Liver (tissue), 9 donors: Measurements from ENCODE around the gene CDC42BPA. TPM values are rescaled to one million over a fixed set of nuclear protein-coding genes. Genes with fewer than 3 reads are reported as not detected.
A peak's percentile ranks its signal among the peaks of the same experiment; 100 is the strongest.

Source experiments
- DNase-seq: peaks from one replicate; pipeline ENCODE4 v3.0.0-alpha.2; 2017; ENCODE audit warnings: low spot score
- H3K27ac ChIP-seq, 2 donors: one replicate each; pipeline ENCODE4 v1.7.0; 2013; ENCODE audit warnings: inconsistent platforms in 2 of 2, low read length in 2 of 2, control low read depth in 1 of 2, low read depth in 1 of 2, mild to moderate bottlenecking in 1 of 2
- H3K27me3 ChIP-seq, 4 donors: one replicate each; pipeline versions ENCODE4 v1.6.1 to v1.7.0; 2013; ENCODE audit warnings: low read length in 3 of 4, inconsistent platforms in 1 of 4, mild to moderate bottlenecking in 1 of 4, moderate library complexity in 1 of 4; ENCODE audit not compliant: control insufficient read depth in 4 of 4, insufficient read depth in 4 of 4
- H3K36me3 ChIP-seq, 4 donors: one replicate each; pipeline versions ENCODE4 v1.6.1 to v1.7.0; 2013; ENCODE audit warnings: low read length in 3 of 4, mild to moderate bottlenecking in 3 of 4, low read depth in 1 of 4, moderate library complexity in 1 of 4; ENCODE audit not compliant: control insufficient read depth in 4 of 4, insufficient read depth in 3 of 4
- H3K4me1 ChIP-seq, 4 donors: one replicate each; pipeline versions ENCODE4 v1.6.1 to v1.7.0; 2013; ENCODE audit warnings: low read length in 3 of 4, mild to moderate bottlenecking in 3 of 4, moderate library complexity in 1 of 4; ENCODE audit not compliant: control insufficient read depth in 4 of 4, insufficient read depth in 4 of 4
- H3K4me3 ChIP-seq, 3 donors: one replicate each; pipeline versions ENCODE4 v1.6.1 to v1.7.0; 2013; ENCODE audit warnings: low read length in 3 of 3, control low read depth in 1 of 3, low read depth in 1 of 3, mild to moderate bottlenecking in 1 of 3
- H3K9ac ChIP-seq, 2 donors: one replicate each; pipeline ENCODE4 v1.7.0; 2013; ENCODE audit warnings: low read length in 2 of 2, mild to moderate bottlenecking in 2 of 2, moderate library complexity in 2 of 2, control low read depth in 1 of 2, low read depth in 1 of 2
- H3K9me3 ChIP-seq, 4 donors: one replicate each; pipeline versions ENCODE4 v1.6.1 to v1.7.0; 2013; ENCODE audit warnings: low read length in 3 of 4; ENCODE audit not compliant: control insufficient read depth in 4 of 4
- EGR1 ChIP-seq, 2 donors: IDR thresholded peaks; 2 replicates each; pipeline ENCODE4 v1.6.1; 2016 to 2018; ENCODE audit warnings: antibody characterized with exemption in 2 of 2, low read depth in 2 of 2
- FOXA1 ChIP-seq: IDR thresholded peaks from 2 replicates; pipeline ENCODE4 v1.6.1; 2016; ENCODE audit warnings: antibody characterized with exemption
- FOXA2 ChIP-seq: IDR thresholded peaks from 2 replicates; pipeline ENCODE4 v1.6.1; 2016; ENCODE audit warnings: antibody characterized with exemption
- GABPA ChIP-seq, 2 donors: IDR thresholded peaks in 1 of 2; conservative IDR thresholded peaks in 1 of 2; 2 replicates each; pipeline ENCODE4 v1.6.1; 2016; ENCODE audit warnings: antibody characterized with exemption in 2 of 2, mild to moderate bottlenecking in 1 of 2, moderate library complexity in 1 of 2
- HNF4A ChIP-seq, 2 donors: conservative IDR thresholded peaks; 2 replicates each; pipeline ENCODE4 v1.6.1; 2016; ENCODE audit warnings: antibody characterized with exemption in 2 of 2, mild to moderate bottlenecking in 2 of 2
- HNF4G ChIP-seq: IDR thresholded peaks from 2 replicates; pipeline ENCODE4 v1.6.1; 2016; ENCODE audit warnings: antibody characterized with exemption
- JUND ChIP-seq, 2 donors: IDR thresholded peaks; 2 replicates each; pipeline ENCODE4 v1.6.1; 2016; ENCODE audit warnings: antibody characterized with exemption in 2 of 2
- NR2F2 ChIP-seq: IDR thresholded peaks from 2 replicates; pipeline ENCODE4 v1.6.1; 2016; ENCODE audit warnings: antibody characterized with exemption
- RXRA ChIP-seq, 2 donors: IDR thresholded peaks; 2 replicates each; pipeline ENCODE4 v1.6.1; 2017 to 2018; ENCODE audit warnings: antibody characterized with exemption in 2 of 2, mild to moderate bottlenecking in 1 of 2
- SP1 ChIP-seq: IDR thresholded peaks from 2 replicates; pipeline ENCODE4 v1.6.1; 2018; ENCODE audit warnings: antibody characterized with exemption, mild to moderate bottlenecking
- TAF1 ChIP-seq: conservative IDR thresholded peaks from 2 replicates; pipeline ENCODE4 v1.6.1; 2016; ENCODE audit warnings: antibody characterized with exemption, mild to moderate bottlenecking
- YY1 ChIP-seq: IDR thresholded peaks from 2 replicates; pipeline ENCODE4 v1.6.1; 2016; ENCODE audit warnings: antibody characterized with exemption, mild to moderate bottlenecking
- WGBS: extraction: QIAGEN DNeasy Blood & Tissue Kit; methylation state at CpG from one replicate; pipeline ENCODE4 v1.1.7; 2013; 5-methylcytosine and 5-hydroxymethylcytosine counted together
- polyA plus RNA-seq, 2 donors: library from polyadenylated mRNA; stranded (reverse) in 1 of 2; unstranded in 1 of 2; fragments of 200-250 nt in 1 of 2; fragments of >200 nt in 1 of 2; fragmentation: Nextera tagmentation in 1 of 2; extraction: Ambion mirVana in 1 of 2; gene quantifications; one replicate each; pipeline versions ENCODE4 v1.2.1 to v1.2.3, GENCODE V29; 2013 to 2015
- total RNA-seq, 2 donors: library from RNA; depleted of rRNA; stranded (reverse); fragments of >200 nt; gene quantifications; one replicate each; pipeline ENCODE4 v1.2.3, GENCODE V29; 2014
- TF ChIP-seq, protein P1 (sequence below): IDR thresholded peaks from 2 replicates; pipeline ENCODE4 v1.6.1; 2016; ENCODE audit warnings: antibody characterized with exemption
- TF ChIP-seq, protein P2 (sequence below): IDR thresholded peaks from 2 replicates; pipeline ENCODE4 v1.6.1; 2016; ENCODE audit warnings: antibody characterized with exemption, mild to moderate bottlenecking
- TF ChIP-seq, protein P3 (sequence below): IDR thresholded peaks from 2 replicates; pipeline ENCODE4 v1.6.1; 2016; ENCODE audit warnings: antibody characterized with exemption
- donor health status: healthy.
- donor health status: healthy.
- donor health status: healthy.
- donor health status: healthy.
- donor health status: healthy.

Gene CDC42BPA
- total and polyA plus RNA-seq, 4 donors = 5.8 to 39.9 (median 24.3) TPM

DNA sequence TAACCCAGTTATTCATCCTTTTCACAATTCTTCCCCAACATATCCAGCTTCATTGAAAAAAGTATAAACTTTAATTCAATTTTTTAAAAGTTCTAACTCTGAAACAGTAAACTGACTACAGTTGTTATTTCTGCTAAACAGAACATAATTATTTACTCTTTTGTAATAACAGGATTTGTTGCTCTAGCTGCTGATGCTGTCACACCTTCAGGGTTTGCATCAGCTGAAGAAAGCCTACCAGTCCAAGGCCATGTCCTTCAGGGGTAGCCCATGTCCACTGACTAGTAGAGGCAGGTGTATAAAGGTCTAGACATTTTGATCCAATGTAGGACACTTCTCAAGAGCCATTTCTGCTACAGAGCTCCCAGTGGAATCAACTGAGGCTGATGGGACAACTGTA lies 107.7 kb downstream of the CDC42BPA start:
- no peak for DNase-seq
- H3K9me3 ChIP-seq = no peaks in the 10 kb centered on the region
- no peak overlapping the region for H3K27ac ChIP-seq
- H3K4me3 ChIP-seq = no peak overlapping the region
- H3K36me3 ChIP-seq = peaks cover 0 to 4% (median 0%) of the 10 kb centered on the region in 4 donors
- no peaks in the 10 kb centered on the region for H3K4me1 ChIP-seq
- H3K27me3 ChIP-seq = no peaks in the 10 kb centered on the region
- no peak overlapping the region for H3K9ac ChIP-seq
- TF ChIP-seq YY1 = no peak
- no peak for TF ChIP-seq FOXA1
- TF ChIP-seq HNF4G = no peak
- no peak for TF ChIP-seq GABPA (IDR thresholded peaks at IDR 0.05 in 1 of 2, conservative IDR thresholded peaks at IDR 0.05 in 1 of 2)
- no peak for TF ChIP-seq SP1

DNA sequence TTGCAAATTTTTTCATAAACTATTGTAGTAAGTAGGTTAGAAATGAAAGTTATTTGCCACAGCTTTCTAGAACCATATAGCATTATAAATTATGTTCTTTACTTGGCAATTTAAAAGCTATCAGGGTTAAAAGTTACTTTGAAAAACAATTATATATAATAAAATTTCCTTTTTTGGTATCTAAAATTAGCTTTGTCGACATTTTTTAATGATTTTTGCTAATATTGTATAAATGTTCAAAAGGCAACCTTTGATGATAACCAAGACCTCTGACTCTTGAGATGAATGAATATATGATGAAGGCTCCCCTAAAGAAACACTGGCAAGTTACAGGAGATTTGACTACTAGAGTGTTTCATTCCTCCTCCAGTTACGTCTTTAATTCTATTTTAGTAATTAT lies 121.2 kb downstream of the CDC42BPA start:
- Histone ChIP-seq H3K27me3 (no peaks in the 10 kb centered on the region), H3K36me3 (peaks cover 0 to 2% (median under 1%) of the 10 kb centered on the region in 4 donors), H3K9me3 (no peaks in the 10 kb centered on the region), H3K27ac (no peak overlapping the region), H3K4me1 (no peaks in the 10 kb centered on the region), H3K4me3 (no peak overlapping the region), H3K9ac (no peak overlapping the region)
- TF ChIP-seq TAF1 (no peak), GABPA (IDR thresholded peaks at IDR 0.05 in 1 of 2, conservative IDR thresholded peaks at IDR 0.05 in 1 of 2) (no peak), EGR1 (IDR thresholded peaks at IDR 0.05; ENCODE audit: low read depth in 2 of 2) (no peak), YY1 (no peak), SP1 (no peak), FOXA2 (no peak), NR2F2 (no peak), RXRA (IDR thresholded peaks at IDR 0.05) (no peak), JUND (IDR thresholded peaks at IDR 0.05) (no peak), HNF4A (conservative IDR thresholded peaks at IDR 0.05) (no peak)
- TF ChIP-seq, protein P1, sequence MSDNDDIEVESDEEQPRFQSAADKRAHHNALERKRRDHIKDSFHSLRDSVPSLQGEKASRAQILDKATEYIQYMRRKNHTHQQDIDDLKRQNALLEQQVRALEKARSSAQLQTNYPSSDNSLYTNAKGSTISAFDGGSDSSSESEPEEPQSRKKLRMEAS = no peak
- DNase-seq = no peak
- WGBS = 94% methylated on average over 2 of the region's 2 CpGs

DNA sequence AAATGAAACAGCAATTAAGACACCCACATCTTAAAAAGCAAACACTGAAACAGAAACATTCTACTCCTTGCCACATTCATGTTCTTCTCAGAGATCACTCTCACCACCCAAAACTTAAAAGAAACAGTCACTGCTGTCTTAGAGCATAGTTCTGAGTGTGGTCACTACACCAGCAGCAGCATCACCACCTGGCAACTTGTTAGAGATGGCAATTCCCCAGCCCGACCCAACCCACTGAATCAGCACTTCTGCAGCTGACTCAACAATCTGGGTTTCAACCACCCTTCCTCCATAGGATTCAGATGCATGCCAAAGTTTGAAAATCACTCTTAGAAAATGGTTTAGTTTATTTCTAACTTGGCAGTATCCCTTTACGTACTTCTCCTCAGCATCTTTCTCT lies 126.1 kb downstream of the CDC42BPA start:
- Histone ChIP-seq H3K27me3 (no peaks in the 10 kb centered on the region), H3K4me3 (no peak overlapping the region), H3K27ac (no peak overlapping the region), H3K36me3 (peaks cover 0 to 2% (median 0%) of the 10 kb centered on the region in 4 donors), H3K9ac (no peak overlapping the region), H3K9me3 (no peaks in the 10 kb centered on the region), H3K4me1 (no peaks in the 10 kb centered on the region)
- DNase-seq = peak; percentile 67
- TF ChIP-seq, protein P2, sequence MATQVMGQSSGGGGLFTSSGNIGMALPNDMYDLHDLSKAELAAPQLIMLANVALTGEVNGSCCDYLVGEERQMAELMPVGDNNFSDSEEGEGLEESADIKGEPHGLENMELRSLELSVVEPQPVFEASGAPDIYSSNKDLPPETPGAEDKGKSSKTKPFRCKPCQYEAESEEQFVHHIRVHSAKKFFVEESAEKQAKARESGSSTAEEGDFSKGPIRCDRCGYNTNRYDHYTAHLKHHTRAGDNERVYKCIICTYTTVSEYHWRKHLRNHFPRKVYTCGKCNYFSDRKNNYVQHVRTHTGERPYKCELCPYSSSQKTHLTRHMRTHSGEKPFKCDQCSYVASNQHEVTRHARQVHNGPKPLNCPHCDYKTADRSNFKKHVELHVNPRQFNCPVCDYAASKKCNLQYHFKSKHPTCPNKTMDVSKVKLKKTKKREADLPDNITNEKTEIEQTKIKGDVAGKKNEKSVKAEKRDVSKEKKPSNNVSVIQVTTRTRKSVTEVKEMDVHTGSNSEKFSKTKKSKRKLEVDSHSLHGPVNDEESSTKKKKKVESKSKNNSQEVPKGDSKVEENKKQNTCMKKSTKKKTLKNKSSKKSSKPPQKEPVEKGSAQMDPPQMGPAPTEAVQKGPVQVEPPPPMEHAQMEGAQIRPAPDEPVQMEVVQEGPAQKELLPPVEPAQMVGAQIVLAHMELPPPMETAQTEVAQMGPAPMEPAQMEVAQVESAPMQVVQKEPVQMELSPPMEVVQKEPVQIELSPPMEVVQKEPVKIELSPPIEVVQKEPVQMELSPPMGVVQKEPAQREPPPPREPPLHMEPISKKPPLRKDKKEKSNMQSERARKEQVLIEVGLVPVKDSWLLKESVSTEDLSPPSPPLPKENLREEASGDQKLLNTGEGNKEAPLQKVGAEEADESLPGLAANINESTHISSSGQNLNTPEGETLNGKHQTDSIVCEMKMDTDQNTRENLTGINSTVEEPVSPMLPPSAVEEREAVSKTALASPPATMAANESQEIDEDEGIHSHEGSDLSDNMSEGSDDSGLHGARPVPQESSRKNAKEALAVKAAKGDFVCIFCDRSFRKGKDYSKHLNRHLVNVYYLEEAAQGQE = no peak
- TF ChIP-seq, protein P3, sequence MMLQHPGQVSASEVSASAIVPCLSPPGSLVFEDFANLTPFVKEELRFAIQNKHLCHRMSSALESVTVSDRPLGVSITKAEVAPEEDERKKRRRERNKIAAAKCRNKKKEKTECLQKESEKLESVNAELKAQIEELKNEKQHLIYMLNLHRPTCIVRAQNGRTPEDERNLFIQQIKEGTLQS = no peak
- no peak for TF ChIP-seq SP1
- 77% methylated on average over 2 of the region's 2 CpGs for WGBS
